DMS79 (cell line): ENCODE data around the gene TTC7B.
A peak's percentile ranks its signal among the peaks of the same experiment; 100 is the strongest.
"Not testable (repeated sequence)": the region's sequence is repeated elsewhere in the genome, so short reads cannot be mapped to it uniquely, and the experiment has no call there.

ENCODE experiments used
- DNase-seq: peaks from one replicate; lab custom pipeline; 2025; lab: John Stamatoyannopoulos, UW

The TTC7B gene

GRCh38 chr14:90525353-90526028 is 290.7 kb downstream of the TTC7B start:
- not testable (repeated sequence) for DNase-seq

- DNase-seq: no peak
Observed at GRCh38 chr14:90523961-90524875, 292.0 kb downstream of the TTC7B start.

- DNase-seq: no peak
Observed at GRCh38 chr14:90523544-90523943, 292.7 kb downstream of the TTC7B start.

- DNase-seq: peak; percentile 98
Observed at GRCh38 chr14:90522571-90523191, 293.5 kb downstream of the TTC7B start.

- DNase-seq: no peak
Observed at GRCh38 chr14:90521930-90522483, 294.2 kb downstream of the TTC7B start.

- peak; percentile 97 for DNase-seq
Observed at GRCh38 chr14:90521084-90521929, 294.9 kb downstream of the TTC7B start.

- DNase-seq: no peak
Observed at GRCh38 chr14:90520326-90520725, 295.9 kb downstream of the TTC7B start.

GRCh38 chr14:90519262-90519920 is 296.8 kb downstream of the TTC7B start:
- DNase-seq: no peak

- DNase-seq: no peak
Observed at GRCh38 chr14:90518941-90519256, 297.3 kb downstream of the TTC7B start.

- DNase-seq: no peak
Observed at GRCh38 chr14:90518069-90518940, 297.9 kb downstream of the TTC7B start.

- peak; percentile 66 for DNase-seq
Observed at GRCh38 chr14:90517076-90517841, 299.0 kb downstream of the TTC7B start.

GRCh38 chr14:90514566-90514965 is 301.7 kb downstream of the TTC7B start:
- DNase-seq: no peak

- peak; percentile 75 for DNase-seq
Observed at GRCh38 chr14:90514015-90514398, 302.2 kb downstream of the TTC7B start.

GRCh38 chr14:90513161-90514014 is 302.8 kb downstream of the TTC7B start:
- peak; percentile 96 for DNase-seq

- DNase-seq: no peak
Observed at GRCh38 chr14:90512329-90512991, 303.8 kb downstream of the TTC7B start.

GRCh38 chr14:90511795-90512328 is 304.4 kb downstream of the TTC7B start:
- no peak for DNase-seq

GRCh38 chr14:90511252-90511651 is 305.0 kb downstream of the TTC7B start:
- no peak for DNase-seq

- peak; percentile 61 for DNase-seq
Observed at GRCh38 chr14:90510159-90510558, 306.1 kb downstream of the TTC7B start.
